ENCODE measurements around the gene FBXO10. TPM values are rescaled to one million over a fixed set of nuclear protein-coding genes. Genes with fewer than 3 reads are reported as not detected.

Gene FBXO10
- total and polyA plus RNA-seq, 2 of the 8 experiments (the other 6 are each of a cell fraction or from before 2014, with no cell fraction given) = 13.1 to 13.9 TPM

DNA sequence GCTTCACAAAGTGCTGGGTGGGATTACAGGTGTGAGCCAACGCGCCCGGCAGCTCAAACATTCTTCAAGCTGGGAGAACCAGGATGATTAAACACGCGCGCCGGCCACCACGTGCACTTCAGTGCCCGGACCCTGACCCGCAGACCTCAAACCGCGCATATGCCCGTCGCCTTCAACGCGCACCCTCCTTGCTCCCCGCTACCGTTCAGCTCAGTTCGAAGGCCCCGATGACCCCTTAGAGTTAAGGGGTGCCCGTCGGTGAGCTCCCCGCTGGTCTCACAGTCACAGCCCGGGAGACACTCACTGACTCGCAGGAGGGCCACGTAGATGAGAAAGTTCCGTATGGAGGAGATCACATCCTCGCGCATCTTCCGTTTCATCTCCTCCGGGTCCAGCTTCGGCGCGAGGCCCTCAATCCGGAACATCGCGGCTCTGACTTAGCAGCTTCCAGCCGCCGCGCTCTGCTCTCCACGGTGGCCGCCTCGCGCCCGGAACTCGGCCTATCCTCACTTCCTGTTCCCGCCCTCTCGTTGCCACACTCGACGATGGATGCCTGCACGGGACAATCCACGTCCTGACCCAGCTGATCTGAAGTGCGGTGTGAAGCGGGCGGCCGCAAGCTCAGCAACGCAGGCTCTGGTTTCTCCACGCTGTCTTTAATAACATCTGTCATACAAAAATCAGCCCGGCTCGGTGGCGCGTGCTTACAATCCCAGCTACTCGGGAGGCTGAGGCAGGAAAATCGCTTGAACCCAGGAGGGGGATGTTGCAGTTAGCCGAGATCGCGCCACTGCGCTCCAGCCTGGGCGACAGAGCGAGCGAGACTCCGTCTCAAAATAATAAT lies 16.1 kb upstream of the FBXO10 start, which contains the start of gene TOMM5 (continued):
- no peak for TF ChIP-seq CTBP2 (IDR thresholded peaks at IDR 0.05; ENCODE audit: borderline replicate concordance, insufficient read depth, insufficient read length, low read length)
- TF ChIP-seq SAP30 (IDR thresholded peaks at IDR 0.05; ENCODE audit: insufficient read depth, insufficient replicate concordance, low read length) = no peak
- no peak for TF ChIP-seq TEAD4 (IDR thresholded peaks at IDR 0.05; ENCODE audit: low read depth, low read length)
- TF ChIP-seq MAFK (IDR thresholded peaks at IDR 0.05; ENCODE audit: low read depth, low read length) = no peak
- TF ChIP-seq, protein P1, sequence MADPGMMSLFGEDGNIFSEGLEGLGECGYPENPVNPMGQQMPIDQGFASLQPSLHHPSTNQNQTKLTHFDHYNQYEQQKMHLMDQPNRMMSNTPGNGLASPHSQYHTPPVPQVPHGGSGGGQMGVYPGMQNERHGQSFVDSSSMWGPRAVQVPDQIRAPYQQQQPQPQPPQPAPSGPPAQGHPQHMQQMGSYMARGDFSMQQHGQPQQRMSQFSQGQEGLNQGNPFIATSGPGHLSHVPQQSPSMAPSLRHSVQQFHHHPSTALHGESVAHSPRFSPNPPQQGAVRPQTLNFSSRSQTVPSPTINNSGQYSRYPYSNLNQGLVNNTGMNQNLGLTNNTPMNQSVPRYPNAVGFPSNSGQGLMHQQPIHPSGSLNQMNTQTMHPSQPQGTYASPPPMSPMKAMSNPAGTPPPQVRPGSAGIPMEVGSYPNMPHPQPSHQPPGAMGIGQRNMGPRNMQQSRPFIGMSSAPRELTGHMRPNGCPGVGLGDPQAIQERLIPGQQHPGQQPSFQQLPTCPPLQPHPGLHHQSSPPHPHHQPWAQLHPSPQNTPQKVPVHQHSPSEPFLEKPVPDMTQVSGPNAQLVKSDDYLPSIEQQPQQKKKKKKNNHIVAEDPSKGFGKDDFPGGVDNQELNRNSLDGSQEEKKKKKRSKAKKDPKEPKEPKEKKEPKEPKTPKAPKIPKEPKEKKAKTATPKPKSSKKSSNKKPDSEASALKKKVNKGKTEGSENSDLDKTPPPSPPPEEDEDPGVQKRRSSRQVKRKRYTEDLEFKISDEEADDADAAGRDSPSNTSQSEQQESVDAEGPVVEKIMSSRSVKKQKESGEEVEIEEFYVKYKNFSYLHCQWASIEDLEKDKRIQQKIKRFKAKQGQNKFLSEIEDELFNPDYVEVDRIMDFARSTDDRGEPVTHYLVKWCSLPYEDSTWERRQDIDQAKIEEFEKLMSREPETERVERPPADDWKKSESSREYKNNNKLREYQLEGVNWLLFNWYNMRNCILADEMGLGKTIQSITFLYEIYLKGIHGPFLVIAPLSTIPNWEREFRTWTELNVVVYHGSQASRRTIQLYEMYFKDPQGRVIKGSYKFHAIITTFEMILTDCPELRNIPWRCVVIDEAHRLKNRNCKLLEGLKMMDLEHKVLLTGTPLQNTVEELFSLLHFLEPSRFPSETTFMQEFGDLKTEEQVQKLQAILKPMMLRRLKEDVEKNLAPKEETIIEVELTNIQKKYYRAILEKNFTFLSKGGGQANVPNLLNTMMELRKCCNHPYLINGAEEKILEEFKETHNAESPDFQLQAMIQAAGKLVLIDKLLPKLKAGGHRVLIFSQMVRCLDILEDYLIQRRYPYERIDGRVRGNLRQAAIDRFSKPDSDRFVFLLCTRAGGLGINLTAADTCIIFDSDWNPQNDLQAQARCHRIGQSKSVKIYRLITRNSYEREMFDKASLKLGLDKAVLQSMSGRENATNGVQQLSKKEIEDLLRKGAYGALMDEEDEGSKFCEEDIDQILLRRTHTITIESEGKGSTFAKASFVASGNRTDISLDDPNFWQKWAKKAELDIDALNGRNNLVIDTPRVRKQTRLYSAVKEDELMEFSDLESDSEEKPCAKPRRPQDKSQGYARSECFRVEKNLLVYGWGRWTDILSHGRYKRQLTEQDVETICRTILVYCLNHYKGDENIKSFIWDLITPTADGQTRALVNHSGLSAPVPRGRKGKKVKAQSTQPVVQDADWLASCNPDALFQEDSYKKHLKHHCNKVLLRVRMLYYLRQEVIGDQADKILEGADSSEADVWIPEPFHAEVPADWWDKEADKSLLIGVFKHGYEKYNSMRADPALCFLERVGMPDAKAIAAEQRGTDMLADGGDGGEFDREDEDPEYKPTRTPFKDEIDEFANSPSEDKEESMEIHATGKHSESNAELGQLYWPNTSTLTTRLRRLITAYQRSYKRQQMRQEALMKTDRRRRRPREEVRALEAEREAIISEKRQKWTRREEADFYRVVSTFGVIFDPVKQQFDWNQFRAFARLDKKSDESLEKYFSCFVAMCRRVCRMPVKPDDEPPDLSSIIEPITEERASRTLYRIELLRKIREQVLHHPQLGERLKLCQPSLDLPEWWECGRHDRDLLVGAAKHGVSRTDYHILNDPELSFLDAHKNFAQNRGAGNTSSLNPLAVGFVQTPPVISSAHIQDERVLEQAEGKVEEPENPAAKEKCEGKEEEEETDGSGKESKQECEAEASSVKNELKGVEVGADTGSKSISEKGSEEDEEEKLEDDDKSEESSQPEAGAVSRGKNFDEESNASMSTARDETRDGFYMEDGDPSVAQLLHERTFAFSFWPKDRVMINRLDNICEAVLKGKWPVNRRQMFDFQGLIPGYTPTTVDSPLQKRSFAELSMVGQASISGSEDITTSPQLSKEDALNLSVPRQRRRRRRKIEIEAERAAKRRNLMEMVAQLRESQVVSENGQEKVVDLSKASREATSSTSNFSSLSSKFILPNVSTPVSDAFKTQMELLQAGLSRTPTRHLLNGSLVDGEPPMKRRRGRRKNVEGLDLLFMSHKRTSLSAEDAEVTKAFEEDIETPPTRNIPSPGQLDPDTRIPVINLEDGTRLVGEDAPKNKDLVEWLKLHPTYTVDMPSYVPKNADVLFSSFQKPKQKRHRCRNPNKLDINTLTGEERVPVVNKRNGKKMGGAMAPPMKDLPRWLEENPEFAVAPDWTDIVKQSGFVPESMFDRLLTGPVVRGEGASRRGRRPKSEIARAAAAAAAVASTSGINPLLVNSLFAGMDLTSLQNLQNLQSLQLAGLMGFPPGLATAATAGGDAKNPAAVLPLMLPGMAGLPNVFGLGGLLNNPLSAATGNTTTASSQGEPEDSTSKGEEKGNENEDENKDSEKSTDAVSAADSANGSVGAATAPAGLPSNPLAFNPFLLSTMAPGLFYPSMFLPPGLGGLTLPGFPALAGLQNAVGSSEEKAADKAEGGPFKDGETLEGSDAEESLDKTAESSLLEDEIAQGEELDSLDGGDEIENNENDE (IDR thresholded peaks at IDR 0.05; ENCODE audit: insufficient replicate concordance, low read length) = no peak
- no peak for TF ChIP-seq SP2 (IDR thresholded peaks at IDR 0.05; ENCODE audit: low read length)
- no peak for TF ChIP-seq KDM1A (IDR thresholded peaks at IDR 0.05; ENCODE audit: borderline replicate concordance, low read length)
